Stimulated activated CD4-positive, alpha-beta T cell treated with anti-CD3 and anti-CD28 coated beads, Interleukin-4, amount 100 ng/mL, for 24 hours (primary cell): ENCODE measurements around the gene AURKB.

ENCODE experiments used
- DNase-seq: peaks from one replicate; pipeline ENCODE4 v3.0.0-alpha.2; 2020

AURKB gene

GRCh38 chr17:8160741-8161221 is 49.6 kb downstream of the AURKB start:
- DNase-seq = no peak

GRCh38 chr17:8160224-8160577 is 50.2 kb downstream of the AURKB start:
- DNase-seq = no peak

DNA sequence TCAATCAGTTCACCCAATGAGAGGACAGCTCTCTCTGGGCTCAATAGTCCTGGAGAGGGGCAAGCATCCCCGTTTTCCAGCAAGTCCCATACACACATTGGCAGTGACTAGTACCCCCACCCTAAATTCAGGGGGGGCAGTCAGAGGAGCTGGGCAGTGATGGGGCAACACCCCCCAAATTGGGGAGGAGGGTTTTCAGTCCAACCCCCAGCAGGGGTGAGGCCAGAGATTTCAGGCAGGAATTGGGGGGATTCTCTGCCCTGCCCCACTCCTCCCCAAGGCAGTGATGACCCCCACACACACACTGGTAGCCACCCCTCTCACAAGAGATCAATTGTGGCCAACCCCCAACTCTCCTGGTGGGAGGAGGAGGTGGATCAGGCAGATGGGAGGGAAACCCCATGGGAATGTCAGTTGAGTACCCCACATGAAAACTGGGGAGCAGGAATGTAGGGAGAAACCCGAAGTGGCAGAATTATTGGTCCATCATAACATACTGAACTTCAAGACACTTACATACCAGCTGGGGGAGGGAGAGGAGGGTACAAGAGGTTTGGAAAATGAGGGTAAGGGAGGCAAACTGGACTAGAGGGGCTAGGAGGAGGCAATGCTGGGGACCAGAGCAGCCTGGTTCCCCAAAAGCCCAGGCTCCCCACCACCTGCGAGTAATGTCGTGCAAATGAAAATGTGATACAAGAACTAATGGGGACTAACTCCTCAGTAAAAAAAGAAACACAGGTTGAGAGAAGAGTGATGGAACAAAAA is 50.7 kb downstream of the AURKB start:
- no peak for DNase-seq

- no peak for DNase-seq
Measured at GRCh38 chr17:8159032-8159400, 51.4 kb downstream of the AURKB start.

DNA sequence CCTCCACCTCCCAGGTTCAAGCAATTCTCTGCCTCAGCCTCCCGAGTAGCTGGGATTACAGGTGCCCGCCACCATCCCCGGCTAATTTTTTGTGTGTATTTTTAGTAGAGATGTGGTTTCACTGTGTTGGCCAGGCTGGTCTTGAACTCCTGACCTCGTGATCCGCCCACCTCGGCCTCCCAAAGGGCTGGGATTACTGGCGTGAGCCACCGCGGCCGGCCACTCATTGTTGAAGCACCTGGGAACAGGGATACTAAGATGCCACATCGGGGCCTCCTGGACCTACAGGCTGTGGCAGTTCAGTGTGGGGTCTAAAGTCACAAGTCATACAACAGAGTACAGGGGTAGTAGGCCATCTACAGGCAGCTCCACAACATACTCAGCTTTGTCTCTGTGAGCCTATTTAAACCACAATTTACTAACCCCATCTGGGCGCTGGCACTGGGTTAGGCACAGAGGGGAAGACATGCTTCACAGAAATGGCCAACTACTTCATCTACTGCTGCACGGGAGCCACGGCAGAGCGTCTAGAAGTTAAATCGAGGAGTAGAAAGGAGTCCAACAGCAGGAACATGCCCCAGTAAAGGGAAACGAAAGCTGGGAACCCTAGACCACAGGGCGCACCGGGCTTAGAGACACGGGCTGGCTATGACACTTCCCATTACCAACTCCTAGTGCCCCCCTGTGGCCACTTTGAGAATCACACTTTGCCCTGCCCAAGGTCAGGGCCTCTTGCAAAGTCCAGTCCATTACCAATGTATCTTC is 51.9 kb downstream of the AURKB start:
- peak; percentile 91 for DNase-seq

GRCh38 chr17:8156246-8156992 is 54.0 kb downstream of the AURKB start:
- DNase-seq = peak; percentile 100

DNA sequence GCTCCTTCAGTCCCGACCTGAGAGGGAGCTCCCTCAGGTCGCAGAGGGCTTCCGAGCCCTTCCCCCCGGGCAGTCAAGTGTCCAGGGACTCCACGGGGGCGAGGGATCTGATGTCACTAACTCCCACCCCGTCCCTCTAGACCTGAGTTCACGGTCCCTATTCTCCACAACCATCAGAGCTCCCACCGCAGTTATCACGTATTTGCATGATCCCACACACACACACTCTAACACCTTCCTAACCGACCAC is 54.5 kb downstream of the AURKB start:
- no peak for DNase-seq

DNA sequence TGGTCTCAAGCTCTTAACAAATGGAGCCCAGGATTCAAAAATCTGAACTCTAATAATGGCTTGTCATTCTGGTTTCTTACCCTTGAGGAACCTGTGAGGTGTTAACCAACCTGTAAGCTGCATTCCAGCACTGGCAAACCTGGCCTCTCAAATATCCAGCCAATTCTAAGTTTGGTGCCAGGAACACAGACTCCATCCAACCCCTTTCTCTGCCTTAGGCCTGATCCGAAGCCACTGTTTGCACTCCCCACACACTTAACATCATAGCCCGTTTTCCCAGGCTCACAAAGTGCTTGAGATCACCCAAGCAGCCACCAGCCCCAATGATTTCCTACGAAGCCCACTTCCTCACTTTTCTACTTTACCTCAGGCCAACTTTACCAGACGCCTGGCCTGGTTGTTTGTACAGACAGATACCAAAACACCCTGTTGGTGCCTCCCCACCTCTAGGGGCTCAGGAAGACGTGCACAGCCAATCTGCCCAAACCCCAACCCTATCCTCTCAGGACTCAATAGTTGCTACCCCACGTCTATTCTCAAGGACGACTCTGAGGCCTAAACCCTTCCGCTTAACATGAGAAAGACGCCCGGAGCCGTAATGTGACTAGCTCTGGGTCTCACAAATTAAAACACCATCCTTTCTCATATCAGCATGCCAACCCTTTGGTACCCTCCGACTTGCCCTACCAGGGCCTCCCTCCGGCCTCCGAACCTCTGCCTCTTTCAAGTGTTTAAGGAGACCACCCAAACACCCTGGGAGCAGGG is 55.0 kb downstream of the AURKB start:
- DNase-seq = no peak
